A673 (cell line): ENCODE data around the gene CDK5RAP1. TPM values are rescaled to one million over a fixed set of nuclear protein-coding genes. Genes with fewer than 3 reads are reported as not detected.

Experiments
- BruUV-seq: library from RNA; stranded (reverse); fragments of 400-500 nt; replicated peaks from 2 replicates; lab custom pipeline; 2021; lab: Mats Ljungman, UMichigan
- CTCF ChIA-PET: fragments of 300-600 bp; sonication (Branson Sonifier 250); formaldehyde crosslinking; loops from one replicate; lab custom pipeline; 2022; ENCODE audit warnings: antibody characterized with exemption; lab: Charles Lee
- POLR2A ChIA-PET: fragments of 300-600 bp; sonication (Branson Sonifier 250); formaldehyde crosslinking; loops from one replicate; lab custom pipeline; 2022; ENCODE audit warnings: antibody characterized with exemption; ENCODE audit not compliant: low non-redundant PET; lab: Charles Lee
- DNase-seq: peaks from one replicate; pipeline ENCODE4 v3.0.0-alpha.2; 2015; ENCODE audit warnings: low spot score
- H3K27ac ChIP-seq: fragments of 200-600 bp; sonication (generic); 2 replicates; pipeline ENCODE4 v1.5.1; 2016; ENCODE audit warnings: mixed run types, low read depth, mild to moderate bottlenecking, mixed read lengths, antibody characterized with exemption, low read length; ENCODE audit not compliant: poor library complexity, severe bottlenecking
- H3K27me3 ChIP-seq: fragments of 200-600 bp; sonication (generic); replicated peaks from 2 replicates; pipeline ENCODE4 v1.6.1; 2017; ENCODE audit warnings: mixed run types, low read depth, mild to moderate bottlenecking, mixed read lengths, antibody characterized with exemption, low read length; ENCODE audit not compliant: insufficient read depth, poor library complexity
- H3K36me3 ChIP-seq: fragments of 200-600 bp; sonication (generic); 2 replicates; pipeline ENCODE4 v1.6.1; 2016; ENCODE audit warnings: mixed run types, mild to moderate bottlenecking, mixed read lengths, antibody characterized with exemption, low read length; ENCODE audit not compliant: insufficient read depth, poor library complexity, severe bottlenecking
- H3K4me1 ChIP-seq: fragments of 200-600 bp; sonication (generic); 2 replicates; pipeline ENCODE4 v1.6.1; 2017; ENCODE audit warnings: mixed run types, mild to moderate bottlenecking, mixed read lengths, antibody characterized with exemption, low read length; ENCODE audit not compliant: insufficient read depth, poor library complexity, severe bottlenecking
- H3K4me3 ChIP-seq: fragments of 200-600 bp; sonication (generic); 2 replicates; pipeline ENCODE4 v1.5.1; 2016; ENCODE audit warnings: low read depth, mixed run types, mild to moderate bottlenecking, mixed read lengths, low read length; ENCODE audit not compliant: poor library complexity, severe bottlenecking
- H3K9me3 ChIP-seq: fragments of 200-600 bp; sonication (generic); 2 replicates; pipeline ENCODE4 v1.6.1; 2016; ENCODE audit warnings: mixed run types, low read depth, mild to moderate bottlenecking, mixed read lengths, antibody characterized with exemption, low read length; ENCODE audit not compliant: poor library complexity, severe bottlenecking
- CTCF ChIP-seq: fragments of 300-800, 200-600 bp; sonication (generic); conservative IDR thresholded peaks from 2 replicates; pipeline ENCODE4 v1.5.1; 2017; ENCODE audit warnings: low read depth, mild to moderate bottlenecking, antibody characterized with exemption, low read length, moderate library complexity, mixed read lengths
- EZH2 ChIP-seq: fragments of 200-600 bp; sonication (generic); IDR thresholded peaks from 2 replicates; pipeline ENCODE4 v1.6.1; 2017; ENCODE audit warnings: borderline replicate concordance, low read depth, mild to moderate bottlenecking, mixed read lengths, antibody characterized with exemption, low read length; ENCODE audit not compliant: poor library complexity, severe bottlenecking
- intact Hi-C: fragments of 100-400 bp; cut with micrococcal nuclease; formaldehyde crosslinking; loops from one replicate; pipeline ENCODE4 v1.10.0; 2022; ENCODE audit not compliant: unreplicated experiment
- total RNA-seq: library from RNA; stranded (reverse); gene quantifications from 2 replicates; pipeline ENCODE4 v1.2.3, GENCODE V29; 2021

The CDK5RAP1 gene
- total RNA-seq, 1 experiment from 2014 or later, result 52.7 TPM

- CTCF ChIA-PET, result no interaction called here
- Histone ChIP-seq H3K36me3 (no peaks in the 10 kb centered on the region), H3K9me3 (no peaks in the 10 kb centered on the region), H3K27ac (no peak overlapping the region), H3K4me1 (no peaks in the 10 kb centered on the region), H3K4me3 (no peak overlapping the region), H3K27me3 (no peaks in the 10 kb centered on the region)
- intact Hi-C loops, result no loop called here
- POLR2A ChIA-PET, result no interaction called here
- TF ChIP-seq CTCF (no peak), EZH2 (no peak)
- BruUV-seq, result no TSS peak
- DNase-seq, result no peak
Observed at GRCh38 chr20:33411242-33411641, 9.9 kb upstream of the CDK5RAP1 start.

GRCh38 chr20:33410081-33410742 is 8.9 kb upstream of the CDK5RAP1 start:
- intact Hi-C loops, result no loop called here
- no peak overlapping the region for H3K27ac ChIP-seq
- DNase-seq, result no peak
- no peaks in the 10 kb centered on the region for H3K36me3 ChIP-seq
- no peaks in the 10 kb centered on the region for H3K4me1 ChIP-seq
- no peak overlapping the region for H3K4me3 ChIP-seq
- CTCF ChIA-PET, result no interaction called here
- no TSS peak for BruUV-seq
- no peaks in the 10 kb centered on the region for H3K9me3 ChIP-seq
- TF ChIP-seq CTCF (no peak), EZH2 (no peak)
- POLR2A ChIA-PET, result no interaction called here
- no peaks in the 10 kb centered on the region for H3K27me3 ChIP-seq

- TF ChIP-seq CTCF (no peak), EZH2 (no peak)
- H3K4me3 ChIP-seq, result no peak overlapping the region
- no peaks in the 10 kb centered on the region for H3K27me3 ChIP-seq
- BruUV-seq, result no TSS peak
- ChIA-PET CTCF (no interaction called here), POLR2A (no interaction called here)
- H3K36me3 ChIP-seq, result no peaks in the 10 kb centered on the region
- intact Hi-C loops, result no loop called here
- no peaks in the 10 kb centered on the region for H3K9me3 ChIP-seq
- no peak overlapping the region for H3K27ac ChIP-seq
- no peaks in the 10 kb centered on the region for H3K4me1 ChIP-seq
- no peak for DNase-seq
Observed at GRCh38 chr20:33408716-33409654, 7.7 kb upstream of the CDK5RAP1 start.
